DMS79 (cell line): Measurements from ENCODE around the gene OR52N1.

Experiments used
- DNase-seq: peaks from one replicate; lab custom pipeline; 2025; lab: John Stamatoyannopoulos, UW

The OR52N1 gene

DNA sequence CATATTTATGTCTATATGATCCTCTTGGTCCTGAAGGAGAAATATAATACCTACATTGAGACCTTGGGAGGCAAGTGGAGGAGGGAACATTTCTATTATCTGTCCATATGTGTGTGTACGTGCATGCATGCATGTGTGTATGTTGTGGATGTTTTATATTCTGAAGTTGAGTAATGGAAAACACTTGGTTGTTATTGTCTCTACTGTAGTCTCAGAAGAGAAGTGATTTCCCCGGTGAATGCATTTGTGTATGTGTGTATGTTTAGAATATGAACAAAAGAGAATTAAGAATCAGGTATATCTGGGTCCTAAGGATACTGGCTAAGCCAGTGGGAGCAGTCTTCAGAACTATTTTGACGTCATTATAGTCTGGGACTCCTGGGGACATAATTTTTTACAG lies at the start of gene OR52N1:
Gene OR52N1, minus strand, starts transcription at position 101 of the 400 bp plus-strand sequence. CDS start 2,449 bp downstream, outside the sequence.
- DNase-seq = no peak

DNA sequence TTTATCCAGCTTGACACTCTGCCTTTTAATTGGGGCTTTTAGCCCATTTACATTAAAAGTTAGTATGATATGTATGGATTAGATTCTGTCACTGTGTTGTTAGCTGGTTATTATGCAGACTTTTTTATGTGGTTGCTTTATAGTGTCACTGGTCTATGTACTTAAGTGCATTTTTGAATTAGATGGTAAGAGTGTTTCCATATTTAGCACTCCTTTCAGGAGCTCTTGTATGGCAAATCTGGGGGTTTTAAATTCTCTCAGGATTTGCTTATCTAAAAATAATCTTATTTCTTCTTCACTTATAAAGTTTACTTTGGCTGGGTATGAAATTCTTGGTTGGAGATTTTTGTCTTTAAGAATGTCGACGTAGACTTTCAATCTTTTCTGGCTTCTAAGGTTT lies 46.6 kb upstream of the OR52N1 start:
- no peak for DNase-seq

DNA sequence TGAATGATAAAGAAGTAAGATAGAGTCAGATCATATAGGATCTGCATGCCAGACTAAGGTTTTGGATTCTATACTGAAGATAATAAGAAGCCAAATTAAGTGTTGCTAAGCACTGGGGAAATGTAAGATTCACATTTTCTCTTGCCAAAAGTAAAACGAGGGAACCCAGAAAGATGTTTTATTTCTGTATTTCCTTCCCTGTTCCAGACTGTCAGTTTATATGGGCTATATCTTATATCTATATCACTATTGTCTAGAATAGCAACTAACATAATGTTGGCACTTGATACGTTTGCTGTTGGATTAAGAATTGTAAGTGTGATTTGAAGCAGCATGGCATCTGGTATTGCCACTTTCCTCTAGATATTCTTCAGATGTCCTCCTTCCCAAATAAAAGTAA lies 42.4 kb upstream of the OR52N1 start:
- DNase-seq = no peak

DNA sequence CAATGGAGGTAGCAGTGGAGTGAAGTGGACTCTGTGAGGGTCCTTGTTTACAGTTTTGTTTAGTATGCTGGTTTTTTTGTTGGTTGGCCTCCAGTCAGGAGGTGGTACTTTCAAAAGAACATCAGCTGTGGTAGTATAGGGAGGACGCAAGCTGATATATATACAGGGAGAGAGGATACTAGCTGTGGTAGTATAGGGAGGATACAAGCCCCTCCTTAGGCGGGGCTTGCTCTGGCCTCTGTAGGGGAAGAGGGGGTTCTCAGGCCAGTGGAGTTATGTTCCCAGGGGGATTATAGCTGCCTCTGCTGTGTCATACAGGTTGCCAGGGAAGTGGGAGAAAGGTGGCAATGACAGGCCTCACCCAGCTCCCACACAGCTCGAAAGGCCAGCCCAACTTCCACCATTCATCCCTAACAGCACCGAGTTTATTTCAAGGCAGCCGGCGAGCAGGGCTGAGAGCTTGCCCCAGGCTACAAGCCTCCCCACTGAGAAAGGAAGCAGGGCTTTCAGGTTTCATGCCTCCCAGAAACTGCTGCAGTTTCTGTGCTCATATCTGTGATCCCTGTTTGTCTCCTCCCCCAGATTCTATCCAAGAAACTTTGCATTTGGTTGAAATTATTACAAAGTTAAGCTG lies 40.2 kb upstream of the OR52N1 start:
- no peak for DNase-seq

DNA sequence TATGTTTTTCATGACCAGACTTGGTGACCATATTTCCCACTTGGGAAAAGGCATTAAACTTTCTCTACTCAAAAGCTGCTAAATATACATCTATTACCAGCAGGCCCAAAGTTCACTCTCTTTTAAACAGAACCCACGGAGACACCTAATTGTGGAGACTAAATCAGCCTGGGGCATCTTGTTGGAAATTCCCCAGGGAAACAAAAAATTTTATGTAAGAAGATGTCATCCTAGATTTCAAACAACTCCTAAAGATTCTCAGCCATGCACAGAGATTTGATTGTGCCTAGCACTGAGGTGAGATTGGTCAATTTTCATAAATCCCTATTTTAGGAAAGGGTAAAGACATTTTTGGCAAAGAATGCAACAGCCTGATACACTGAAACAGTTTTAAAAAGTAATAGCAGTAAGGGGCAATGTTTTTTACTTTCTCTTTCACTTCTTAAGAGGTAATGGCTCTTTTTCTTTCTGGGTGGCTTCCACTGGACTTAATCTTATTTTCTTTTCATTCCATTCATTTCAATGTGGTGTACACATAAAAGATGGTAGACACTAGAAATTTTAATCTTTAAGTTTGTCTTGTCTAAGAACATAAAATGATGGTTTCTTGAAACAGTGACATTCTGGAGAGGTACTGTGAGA lies 27.3 kb upstream of the OR52N1 start:
- no peak for DNase-seq

- DNase-seq = no peak
Observed at GRCh38 chr11:5815534-5815933, 24.5 kb upstream of the OR52N1 start.

GRCh38 chr11:5809905-5810795 lies 19.1 kb upstream of the OR52N1 start:
- no peak for DNase-seq

GRCh38 chr11:5809122-5809519 lies 18.1 kb upstream of the OR52N1 start:
- no peak for DNase-seq

- no peak for DNase-seq
Observed at GRCh38 chr11:5808500-5809121, 17.5 kb upstream of the OR52N1 start, which contains the start of gene OR52N2. Gene OR52N2, plus strand, starts transcription at chr11:5808924. Its CDS starts 11,412 bp downstream, at chr11:5820336.

DNA sequence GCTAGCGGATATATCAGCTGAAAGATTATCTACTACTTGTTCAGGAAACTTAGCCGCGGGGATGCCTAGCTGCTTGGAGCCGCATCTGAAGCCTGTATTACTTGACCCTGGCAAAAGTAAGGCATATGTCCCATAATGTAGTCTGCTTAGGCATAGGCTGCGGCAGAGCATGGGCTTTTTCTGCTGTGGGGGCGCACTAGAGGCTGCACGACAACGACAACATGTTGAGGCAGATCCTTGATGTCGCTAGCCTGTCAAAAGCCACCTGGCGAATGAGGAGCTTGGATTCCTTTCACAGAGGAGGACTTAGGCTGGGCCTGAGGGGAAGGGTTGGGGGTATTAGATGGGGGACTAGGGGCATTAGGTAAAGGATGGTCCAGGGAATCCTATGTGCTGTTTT lies 16.5 kb upstream of the OR52N1 start:
- no peak for DNase-seq

- DNase-seq = no peak
Observed at GRCh38 chr11:5803982-5804381, 12.9 kb upstream of the OR52N1 start.

DNA sequence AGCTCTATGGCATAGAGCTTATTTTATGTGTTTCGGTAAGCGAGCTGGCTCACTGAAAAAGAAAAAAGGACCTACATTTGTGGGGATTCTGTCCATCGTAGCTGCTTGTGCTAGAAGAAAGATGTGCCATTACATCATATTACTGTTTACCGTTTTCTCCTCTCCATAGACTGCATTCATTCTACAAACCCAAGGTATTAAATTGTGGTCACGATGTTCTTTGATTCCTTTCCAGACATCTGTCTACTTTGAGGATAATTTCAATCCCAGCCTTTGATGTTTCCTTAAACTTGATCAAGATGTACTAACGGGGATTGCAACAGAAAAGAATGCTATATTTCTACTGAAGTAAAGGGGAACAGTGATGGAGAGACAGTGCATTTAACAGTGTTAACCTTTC lies 5.5 kb upstream of the OR52N1 start:
- DNase-seq = no peak

DNA sequence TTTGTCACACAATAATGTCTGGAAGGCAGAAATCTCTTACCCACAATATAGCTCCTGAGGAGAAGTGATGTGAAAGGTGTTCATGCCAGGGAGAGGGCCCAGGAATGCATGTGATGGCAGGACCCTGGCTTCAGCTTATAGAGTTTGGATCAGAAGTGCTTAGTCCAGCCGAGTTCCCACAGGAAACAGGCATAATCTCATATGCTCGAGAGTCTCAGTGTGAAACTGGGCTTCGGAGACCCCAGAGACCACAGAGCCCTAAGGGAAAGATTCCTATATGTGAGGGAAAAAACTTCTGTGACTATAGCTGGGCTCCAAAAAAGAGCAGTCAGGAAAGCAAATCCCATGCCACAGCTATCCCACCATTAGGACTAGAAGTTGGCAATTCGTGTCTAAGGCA lies 7.8 kb downstream of the OR52N1 start, which contains the start of gene OR52N5:
Gene OR52N5, minus strand, starts transcription at position 101 of the 400 bp plus-strand sequence. CDS start 4,721 bp downstream, outside the sequence.
- DNase-seq = no peak

DNA sequence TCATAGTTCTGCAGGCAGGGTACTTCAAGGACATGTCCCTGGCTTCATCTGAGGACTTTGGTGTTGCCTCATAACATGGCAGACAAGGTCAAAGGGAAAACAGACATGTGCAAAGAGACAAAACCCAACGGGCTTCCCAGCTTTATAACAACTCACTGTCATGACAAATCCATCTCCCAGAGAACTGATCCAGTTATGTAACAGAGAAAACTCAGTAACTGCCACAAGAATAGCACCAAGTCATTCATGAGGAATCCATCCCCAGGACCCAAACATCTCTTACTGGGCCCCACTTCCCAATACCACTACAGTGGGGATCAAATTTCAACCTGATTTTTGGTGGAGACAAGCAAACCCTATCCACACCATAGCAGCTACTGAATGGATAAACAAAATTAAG lies 24.0 kb downstream of the OR52N1 start:
- DNase-seq = no peak

DNA sequence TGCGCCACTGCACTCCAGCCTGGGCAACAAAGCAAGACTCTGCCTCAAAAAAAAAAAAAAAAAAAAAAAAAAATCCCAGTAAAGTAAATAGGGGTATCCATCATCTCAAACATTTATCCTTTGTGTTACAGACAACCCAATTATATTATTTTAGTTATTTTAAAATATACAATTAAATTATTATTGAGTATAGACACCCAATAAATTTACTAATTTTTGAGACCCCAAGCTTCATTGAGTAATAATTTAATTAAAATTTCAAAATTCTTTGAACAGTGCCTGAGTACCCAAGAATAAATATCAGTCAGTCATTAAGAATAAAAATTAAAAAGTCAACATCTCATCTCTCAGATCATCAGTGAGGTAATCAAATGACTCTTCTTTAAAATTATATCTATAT lies 37.1 kb downstream of the OR52N1 start, which contains the start of gene OR52N4:
Gene OR52N4, plus strand, starts transcription at position 301 of the 400 bp plus-strand sequence. CDS start 498 bp downstream, outside the sequence.
- no peak for DNase-seq

- DNase-seq = no peak
Observed at GRCh38 chr11:5749836-5750235, 41.2 kb downstream of the OR52N1 start.

DNA sequence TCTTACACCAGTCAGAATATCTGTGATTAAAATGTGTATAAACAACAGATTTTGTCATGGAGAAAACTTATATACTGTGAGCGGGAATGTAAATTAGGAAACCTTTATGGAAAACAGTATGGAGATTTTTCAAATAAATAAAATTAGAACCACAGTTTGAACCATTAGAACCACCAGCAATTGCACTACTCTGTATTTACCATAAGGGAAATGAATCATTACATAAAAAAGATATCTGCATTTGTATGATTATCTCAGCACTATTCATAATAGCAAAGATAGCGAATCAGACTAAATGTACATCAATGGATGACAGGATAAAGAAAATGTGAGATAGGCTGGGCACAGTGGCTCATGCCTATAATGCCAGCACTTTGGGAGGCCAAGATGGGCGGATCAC lies 44.5 kb downstream of the OR52N1 start:
- no peak for DNase-seq

GRCh38 chr11:5738431-5738830 lies 52.6 kb downstream of the OR52N1 start:
- no peak for DNase-seq

DNA sequence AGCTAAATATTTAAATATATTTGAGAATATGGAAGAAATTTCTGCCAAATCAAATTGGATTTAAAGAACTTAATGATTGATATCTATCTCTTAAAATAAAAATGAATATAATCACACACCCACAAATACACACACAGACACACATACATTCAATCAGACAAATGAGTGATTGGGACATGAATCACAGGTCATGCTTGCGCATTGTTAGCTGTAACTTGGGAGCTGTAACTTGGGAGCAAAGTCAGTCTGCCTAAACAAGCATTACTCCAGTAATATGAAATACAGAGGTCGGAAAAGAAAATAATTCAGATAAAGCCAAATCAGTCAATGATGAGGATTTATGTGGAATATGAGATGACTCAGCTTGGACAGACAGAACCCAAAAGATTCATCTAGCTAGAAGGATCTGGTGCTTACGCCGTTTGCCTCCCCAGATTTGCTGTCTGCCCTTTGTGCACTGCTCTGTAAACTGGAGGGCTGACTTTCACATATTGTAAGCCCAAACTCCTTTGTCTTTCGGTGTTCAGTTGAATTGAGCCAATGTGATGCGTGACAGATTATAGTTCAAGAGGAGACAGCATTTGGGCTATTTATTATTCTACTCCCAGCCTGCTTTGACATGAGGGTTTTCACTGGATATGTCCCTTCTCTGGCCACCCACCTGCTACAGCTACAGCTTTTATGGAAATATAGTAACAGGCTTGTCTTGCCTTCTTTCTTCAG lies 53.2 kb downstream of the OR52N1 start:
- DNase-seq = no peak

DNA sequence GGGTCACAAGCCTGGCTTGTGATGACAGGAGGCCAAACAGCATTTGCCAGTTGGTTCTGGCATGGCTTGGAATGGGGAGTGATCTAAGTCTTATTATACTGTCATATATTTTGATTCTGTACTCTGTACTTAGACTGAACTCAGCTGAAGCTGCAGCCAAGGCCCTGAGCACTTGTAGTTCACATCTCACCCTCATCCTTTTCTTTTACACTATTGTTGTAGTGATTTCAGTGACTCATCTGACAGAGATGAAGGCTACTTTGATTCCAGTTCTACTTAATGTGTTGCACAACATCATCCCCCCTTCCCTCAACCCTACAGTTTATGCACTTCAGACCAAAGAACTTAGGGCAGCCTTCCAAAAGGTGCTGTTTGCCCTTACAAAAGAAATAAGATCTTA lies 54.0 kb downstream of the OR52N1 start:
- no peak for DNase-seq
